Activated naive CD4-positive, alpha-beta T cell (primary cell): ENCODE measurements around the gene TUFM.
"Not testable (repeated sequence)": the region's sequence is repeated elsewhere in the genome, so short reads cannot be mapped to it uniquely, and the experiment has no call there.

ENCODE experiments used
- DNase-seq, 4 experiments: peaks; one replicate each; lab custom pipeline; 2025; lab: John Stamatoyannopoulos, UW

Gene TUFM

DNA sequence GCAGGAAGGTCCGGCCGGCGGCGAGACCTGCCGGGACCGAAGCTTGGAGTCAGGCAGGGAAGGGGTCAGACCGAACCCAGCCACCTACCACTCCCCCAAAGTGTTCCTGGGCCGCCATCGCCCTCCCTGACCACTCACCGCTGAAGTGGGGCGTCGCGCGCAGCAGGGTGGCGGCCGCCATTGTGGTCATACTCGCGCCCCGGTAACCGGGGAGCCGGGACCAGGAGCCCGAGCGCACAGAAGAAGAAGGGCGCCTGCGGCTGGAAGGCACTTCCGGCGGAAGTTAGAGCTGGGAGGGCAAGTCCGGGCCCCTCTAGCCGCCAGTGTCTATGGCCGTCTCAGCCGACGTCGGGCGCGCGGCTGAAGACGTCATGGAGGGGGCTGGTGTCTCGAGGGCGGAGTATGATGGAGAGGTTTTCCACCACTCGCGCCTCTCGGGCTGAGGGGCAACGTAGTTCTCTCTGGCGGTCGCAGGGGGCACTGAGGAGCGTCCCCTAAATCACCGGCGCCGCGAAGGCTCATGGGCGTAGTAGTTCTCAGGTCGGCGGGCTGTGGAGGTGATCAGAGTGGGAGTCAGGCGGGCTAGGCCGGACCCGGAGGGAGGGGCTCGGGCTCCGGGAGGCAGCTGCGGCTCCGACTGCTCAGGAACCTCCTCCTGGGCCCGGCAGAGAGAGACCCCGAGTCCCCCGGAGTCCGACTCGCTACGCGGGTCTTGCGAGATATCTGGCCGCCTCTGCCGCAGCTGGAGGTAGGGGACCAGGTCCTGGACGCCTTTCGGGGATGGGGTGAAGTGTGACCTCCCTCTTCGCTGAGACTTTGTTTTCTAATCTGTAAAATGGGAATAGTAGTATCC lies at the start of gene TUFM:
TSS of gene TUFM (minus strand) at position 269 of the 853 bp plus-strand sequence. CDS start at position 190, 79 bp downstream.
- peak; percentile 93 to 96 (median 95) for DNase-seq

GRCh38 chr16:28895609-28896008 lies 49.5 kb upstream of the TUFM start:
- DNase-seq, result no peak

GRCh38 chr16:28893291-28893690 lies 47.1 kb upstream of the TUFM start:
- DNase-seq, result no peak

DNA sequence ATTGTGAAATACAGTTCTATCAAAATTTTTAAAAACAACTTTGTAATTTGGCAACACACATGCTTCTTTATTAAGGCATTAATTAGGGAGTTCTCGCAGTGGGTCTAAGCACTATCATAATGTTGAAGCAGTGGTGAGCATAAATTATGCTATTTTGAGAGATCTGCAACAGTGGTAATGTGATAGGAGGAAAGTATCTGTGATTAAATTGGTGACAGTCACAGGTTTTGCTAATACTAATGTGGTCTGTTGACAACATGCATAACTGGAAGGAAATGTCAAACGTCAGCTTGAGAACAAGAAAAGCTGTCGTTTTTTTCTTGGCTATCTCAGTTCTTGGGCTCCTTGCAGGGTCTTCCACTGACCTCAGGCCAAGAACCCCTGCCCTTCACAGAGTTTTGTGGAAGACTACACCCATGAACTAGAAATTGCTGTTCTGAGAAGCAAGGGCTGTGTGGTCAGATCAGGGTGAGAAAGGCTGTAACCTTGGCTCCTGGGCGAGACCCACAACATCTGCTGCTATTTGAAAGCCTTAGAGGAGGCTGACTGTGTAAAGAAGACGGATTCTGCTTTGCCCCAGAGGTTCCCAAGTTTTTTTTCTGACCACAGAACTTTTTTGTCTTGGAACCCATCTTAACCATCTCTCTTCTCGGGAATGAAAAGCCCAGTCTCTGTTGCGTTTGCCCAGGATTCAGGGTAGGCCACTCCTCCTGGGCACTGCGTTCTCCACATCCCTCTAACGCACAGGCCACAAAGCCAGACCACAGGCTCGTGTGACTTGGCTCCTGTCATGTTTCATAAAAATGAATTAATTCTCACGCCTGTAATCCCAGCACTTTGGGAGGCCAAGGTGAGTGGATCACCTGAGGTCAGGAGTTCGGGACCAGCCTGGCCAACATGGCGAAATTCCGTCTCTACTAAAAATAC lies 46.1 kb upstream of the TUFM start:
- DNase-seq, result no peak

DNA sequence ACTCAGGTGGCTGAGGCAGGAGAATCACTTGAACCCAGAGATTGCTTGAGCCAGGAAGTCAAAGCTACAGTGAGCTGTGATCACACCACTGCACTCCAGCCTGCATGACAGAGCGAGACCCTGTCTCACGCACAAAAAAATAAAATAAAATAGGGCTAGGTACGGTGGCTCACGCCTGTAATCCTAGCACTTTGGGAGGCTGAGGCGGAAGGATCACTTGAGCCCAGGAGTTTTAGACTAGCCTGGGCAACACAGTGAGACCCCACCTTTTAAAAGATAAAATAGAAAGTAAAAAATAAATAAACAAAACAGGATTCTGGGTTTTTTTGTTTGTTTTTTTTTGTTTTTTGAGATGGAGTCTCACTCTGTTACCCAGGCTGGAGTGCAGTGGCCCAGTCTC lies 44.2 kb upstream of the TUFM start:
- not testable (repeated sequence) for DNase-seq

DNA sequence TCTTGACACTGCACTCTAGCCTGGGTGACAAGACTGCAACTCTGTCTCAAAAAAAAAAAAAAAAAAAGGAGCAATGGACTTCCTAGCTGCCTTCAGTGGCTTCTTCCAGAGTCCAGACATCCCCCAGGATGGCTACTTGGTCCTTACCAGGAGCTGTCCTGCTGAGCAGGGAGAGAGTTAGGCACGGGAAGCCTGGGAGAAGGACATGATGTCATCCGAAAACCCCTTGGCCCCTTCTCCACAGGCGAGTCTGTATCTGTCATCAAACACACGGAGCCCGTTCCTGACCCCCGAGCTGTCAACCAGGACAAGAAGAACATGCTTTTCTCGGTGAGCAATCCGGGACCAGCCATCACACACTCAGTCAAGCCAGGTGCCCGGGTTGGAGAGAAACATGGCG lies 40.8 kb upstream of the TUFM start:
- DNase-seq, result no peak

GRCh38 chr16:28884045-28884444 lies 37.9 kb upstream of the TUFM start:
- DNase-seq, result no peak

GRCh38 chr16:28883221-28883996 lies 37.3 kb upstream of the TUFM start:
- no peak for DNase-seq

DNA sequence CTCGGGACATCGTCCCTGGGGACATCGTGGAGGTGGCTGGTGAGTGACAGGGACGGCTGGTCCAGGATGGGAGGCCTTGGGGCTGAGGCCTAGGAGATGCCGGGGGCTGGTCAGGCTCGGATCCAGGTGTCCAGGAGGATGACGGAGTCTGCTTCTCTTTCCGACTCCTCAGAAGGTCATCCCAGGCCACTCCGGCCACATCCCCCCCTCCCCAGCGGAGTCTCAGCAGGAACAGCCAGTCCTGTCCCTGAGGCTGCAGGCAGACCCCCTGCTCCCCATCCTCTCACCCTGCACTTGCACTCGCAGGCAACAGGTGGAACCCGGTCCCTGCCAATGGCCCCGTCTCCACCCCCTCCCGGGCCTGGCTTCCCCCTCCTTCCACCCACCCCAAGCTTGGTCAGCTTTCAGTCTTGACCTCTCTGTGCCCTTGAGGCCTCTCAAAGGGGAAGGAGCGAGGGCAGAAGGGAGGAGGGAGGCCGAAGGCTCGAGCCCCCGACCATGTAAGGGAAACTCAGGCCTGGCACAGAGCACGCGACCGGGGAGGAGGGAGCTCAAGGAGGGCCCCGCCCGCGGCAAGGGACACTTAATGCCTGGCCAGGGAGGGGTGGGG lies 36.5 kb upstream of the TUFM start:
- DNase-seq, result no peak

DNA sequence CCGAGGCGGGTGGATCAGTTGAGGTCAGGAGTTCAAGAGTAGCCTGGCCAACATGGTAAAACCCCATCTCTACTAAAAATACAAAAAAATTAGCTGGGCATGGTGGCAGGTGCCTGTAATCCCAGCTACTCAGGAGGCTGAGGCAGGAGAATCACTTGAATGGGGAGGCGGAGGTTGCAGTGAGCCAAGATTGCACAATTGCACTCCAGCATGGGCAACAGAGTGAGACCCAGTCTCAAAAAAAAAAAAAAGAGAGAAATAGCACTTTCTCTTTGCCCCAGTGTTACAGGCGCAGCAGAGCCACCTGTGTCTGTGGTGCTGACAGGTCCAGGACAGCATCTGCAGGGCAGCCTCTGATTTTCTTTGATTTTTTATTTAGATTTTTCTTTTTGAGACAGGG lies 35.4 kb upstream of the TUFM start:
- not testable (repeated sequence) for DNase-seq

DNA sequence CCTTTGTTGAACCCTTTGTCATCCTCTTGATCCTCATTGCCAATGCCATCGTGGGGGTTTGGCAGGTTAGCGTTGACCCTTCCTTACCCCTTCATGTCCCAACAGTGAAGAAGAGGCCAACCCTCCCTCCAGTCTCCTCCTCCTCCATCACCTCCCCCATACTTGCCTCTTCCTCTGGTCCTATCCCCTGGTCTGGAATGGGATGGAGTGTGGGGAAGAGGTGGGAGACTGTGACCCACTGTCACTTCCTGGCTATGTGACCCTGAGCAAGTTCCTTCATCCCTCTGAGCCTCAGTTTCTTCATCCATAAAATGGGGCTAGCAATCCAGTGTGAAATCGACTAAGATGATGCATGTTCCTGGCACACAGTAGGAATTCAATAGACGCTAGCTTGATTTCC lies 34.8 kb upstream of the TUFM start:
- DNase-seq, result no peak

GRCh38 chr16:28880589-28880915 lies 34.4 kb upstream of the TUFM start:
- no peak for DNase-seq

DNA sequence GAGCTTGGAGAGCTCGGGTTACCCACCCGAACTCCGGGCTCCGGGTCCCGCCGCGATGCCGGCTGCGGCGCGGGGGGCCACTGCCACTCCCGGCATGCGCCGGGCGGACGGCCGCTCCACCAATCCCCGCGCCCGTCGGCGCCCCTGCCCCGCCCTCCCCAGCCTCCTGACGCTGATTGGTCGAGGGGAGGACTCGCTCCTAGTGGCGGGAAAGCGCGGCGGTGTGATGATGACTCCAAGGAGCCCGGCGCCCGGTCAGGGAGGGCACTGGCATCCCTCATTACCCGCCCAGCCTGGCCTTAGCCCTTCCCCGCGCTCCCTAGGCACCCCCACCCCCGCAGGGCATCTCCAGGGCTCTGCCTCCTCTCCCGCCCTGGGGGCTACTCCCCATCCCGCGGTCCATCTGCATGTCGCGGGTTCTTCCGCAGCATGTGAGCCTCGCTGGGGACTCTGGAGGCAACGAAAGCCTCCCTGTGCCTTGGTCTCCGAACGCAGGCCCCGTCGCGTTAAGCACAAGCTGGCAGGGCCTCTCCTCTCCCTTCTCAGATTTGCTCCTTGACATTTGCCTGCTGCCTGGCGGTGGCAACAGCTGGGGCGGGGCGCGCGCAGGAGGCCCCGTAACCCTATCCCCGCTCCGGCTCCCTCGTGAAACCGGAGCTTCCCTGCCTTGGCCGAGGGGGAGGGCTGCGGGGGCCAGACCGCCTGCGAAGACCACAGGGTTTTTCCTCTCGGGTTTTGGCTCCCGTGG lies 33.9 kb upstream of the TUFM start:
- DNase-seq, result peak; percentile 74 to 83 (median 75)

DNA sequence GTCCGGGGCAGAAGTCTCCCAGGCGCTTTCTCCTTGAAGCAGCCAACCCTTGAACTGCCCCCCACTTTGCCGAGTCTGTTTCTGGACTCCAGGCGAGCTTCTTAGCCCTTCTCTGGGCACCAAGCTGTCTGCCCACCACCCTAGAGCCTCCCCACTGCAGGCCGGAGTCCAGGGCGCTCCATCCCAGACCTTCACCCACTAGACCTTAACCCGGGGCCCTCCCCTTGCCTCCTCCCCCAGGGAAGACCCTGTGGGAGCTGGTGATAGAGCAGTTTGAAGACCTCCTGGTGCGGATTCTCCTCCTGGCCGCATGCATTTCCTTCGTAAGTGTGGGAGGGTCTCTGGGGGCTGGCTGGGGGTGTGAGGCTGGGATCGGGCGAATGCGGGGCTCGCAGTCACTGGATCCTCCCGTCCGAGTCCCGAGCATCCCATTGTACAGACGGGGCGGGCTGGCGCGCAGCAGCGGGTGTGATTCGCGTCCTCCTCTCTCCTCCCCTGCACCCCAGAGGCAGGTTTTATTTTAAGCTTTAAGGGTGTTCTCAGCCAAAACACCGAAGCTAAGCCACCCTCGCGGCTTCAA lies 33.2 kb upstream of the TUFM start:
- no peak for DNase-seq

DNA sequence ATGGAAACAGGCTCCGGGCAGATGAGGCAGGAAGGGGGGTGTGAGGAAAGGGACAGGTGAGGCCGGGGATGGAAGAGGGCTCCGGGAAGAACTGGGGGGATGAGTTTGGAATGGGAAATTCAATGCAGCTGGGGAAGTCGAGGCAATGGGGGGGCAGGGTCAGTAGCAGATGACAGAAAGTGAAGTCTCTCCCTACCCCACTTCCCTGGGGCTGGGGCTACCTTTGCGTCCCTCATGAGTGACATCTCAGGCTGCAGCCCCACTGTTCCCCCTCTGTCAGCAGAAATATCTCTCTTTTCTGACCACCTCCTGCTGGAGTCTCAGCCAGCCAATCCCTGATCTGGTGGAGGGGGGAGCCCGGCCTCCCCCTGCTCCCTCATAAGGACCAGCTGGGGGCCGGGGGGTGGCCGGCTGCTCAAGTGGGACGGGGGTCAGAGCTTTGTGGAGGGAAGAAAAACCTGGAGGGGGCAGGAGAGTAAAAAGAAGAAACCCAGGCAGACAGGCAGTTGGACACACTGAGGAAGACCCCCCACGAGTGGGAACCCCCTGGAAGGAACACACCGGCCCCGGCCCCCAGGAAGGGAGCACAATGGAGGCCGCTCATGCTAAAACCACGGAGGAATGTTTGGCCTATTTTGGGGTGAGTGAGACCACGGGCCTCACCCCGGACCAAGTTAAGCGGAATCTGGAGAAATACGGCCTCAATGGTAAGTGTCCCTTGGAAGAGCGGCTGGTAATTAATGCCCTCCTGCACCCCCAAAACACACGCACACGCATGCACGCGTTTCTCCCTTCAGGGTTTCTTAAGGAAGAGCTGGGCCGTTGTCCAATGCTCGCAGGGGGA lies 32.2 kb upstream of the TUFM start, which contains the start of gene ATP2A1:
TSS of gene ATP2A1 (plus strand) at position 406 of the 844 bp plus-strand sequence. CDS start at position 590, 184 bp downstream.
- DNase-seq, result no peak

GRCh38 chr16:28877655-28878000 lies 31.5 kb upstream of the TUFM start:
- DNase-seq, result no peak

DNA sequence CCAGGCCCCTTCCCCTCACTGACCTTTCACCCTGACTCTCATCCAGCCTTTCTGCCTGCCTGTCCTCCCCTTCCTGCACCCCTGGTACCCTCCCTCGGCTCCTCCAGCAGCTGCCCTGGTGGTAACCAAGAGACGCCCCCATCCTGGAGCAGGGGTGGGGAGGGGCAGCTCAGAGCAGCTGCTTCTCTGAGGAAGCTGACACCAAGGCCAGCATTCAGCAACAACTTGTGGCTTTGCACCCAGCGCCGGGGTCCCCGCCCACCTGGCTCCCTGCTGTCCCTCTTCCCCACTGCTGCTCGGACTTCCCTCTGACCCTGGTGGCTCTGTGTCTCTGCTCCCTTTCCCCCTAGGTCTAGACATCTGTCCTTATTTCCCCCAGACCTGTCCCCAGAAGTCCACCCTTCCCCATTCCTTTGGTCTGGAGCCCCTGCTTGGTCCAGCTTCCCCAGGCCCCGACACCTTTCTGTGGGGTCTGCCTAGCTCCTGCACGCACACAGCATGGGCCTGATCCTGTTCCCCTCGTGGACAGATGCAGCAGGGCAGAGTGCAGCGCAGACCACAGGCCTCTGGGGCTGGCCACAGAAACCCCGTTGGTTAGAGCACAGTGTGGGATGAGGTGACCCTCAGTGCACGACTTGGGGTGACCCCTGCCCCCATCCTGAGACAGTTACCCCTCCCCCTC lies 31.0 kb upstream of the TUFM start:
- no peak for DNase-seq

DNA sequence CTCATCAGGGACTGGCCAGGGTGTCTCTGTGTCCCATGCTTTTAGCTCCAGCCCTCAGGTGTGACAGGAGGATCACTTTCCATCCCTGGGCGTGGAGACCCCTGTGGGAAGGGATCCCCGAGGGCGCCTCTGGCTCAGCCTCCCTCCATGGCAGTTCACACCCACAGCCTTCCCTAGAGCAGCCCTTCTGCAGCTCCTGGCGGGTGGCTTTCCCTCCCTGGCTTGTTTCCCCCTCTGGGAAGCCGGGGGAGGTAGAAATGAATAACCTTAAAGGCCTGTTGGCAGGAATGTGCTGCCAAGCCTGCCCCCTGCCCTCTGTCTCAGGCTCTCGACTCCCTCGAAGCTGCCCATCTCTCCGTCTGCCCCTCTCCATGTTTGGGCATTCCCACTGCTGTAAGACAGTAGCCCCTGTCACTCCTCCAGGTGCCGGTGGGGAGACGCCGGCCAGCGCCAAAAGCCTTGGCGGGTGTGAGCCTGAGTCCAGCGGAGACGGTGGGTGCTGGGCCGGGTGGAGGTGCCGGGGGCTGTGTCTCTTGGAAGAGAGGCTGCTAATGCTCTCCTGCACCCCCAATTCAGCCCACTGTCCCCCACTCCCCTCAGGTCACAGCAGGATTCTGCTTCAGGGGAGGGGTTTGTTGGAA lies 30.0 kb upstream of the TUFM start:
- no peak for DNase-seq
